ENCODE results near the gene MAP4. TPM values are rescaled to one million over a fixed set of nuclear protein-coding genes. Genes with fewer than 3 reads are reported as not detected.

Gene MAP4
- total RNA-seq: 45.4 and 45.5 TPM in 2 replicates

GRCh38 chr3:48016301-48016973 is at the start of gene MAP4:
MAP4 (minus strand) TSS chr3:48016416; CDS start chr3:47998860, 17,556 bp downstream.

GRCh38 chr3:47802734-47803479 is 213.3 kb downstream of the MAP4 start, which contains the start of gene DHX30:
DHX30 (plus strand) TSS chr3:47803138; CDS start chr3:47810684, 7,546 bp downstream.

Other genes starting within 250 kb of the MAP4 start
- gene SMARCC1, start 234.5 kb downstream of the MAP4 start, total RNA-seq: 29.6 and 50.7 TPM in 2 replicates
- gene DHX30, start 213.3 kb downstream of the MAP4 start, total RNA-seq: 65.2 and 73.4 TPM in 2 replicates
- 15.3 and 24.0 TPM in 2 replicates for gene CDC25A, start 172.0 kb upstream of the MAP4 start, total RNA-seq
- not detected in 2 replicates for gene CAMP, start 207.1 kb upstream of the MAP4 start, total RNA-seq
- gene ZNF589, start 224.7 kb upstream of the MAP4 start, total RNA-seq: 5.8 and 8.1 TPM in 2 replicates

All from epithelial cell of umbilical artery (primary cell).